HCT116 (cell line): ENCODE results near the gene SNX4. TPM values are rescaled to one million over a fixed set of nuclear protein-coding genes. Genes with fewer than 3 reads are reported as not detected.

ENCODE experiments used
- ATAC-seq: fragments of 200-7000 bp; cut with Tn5 transposase; 2 replicates; pipeline ENCODE4 v1.9.1; 2020; ENCODE audit warnings: mild to moderate bottlenecking, moderate library complexity
- BruUV-seq: library from RNA; stranded (reverse); fragments of 400-500 nt; replicated peaks from 2 replicates; lab custom pipeline; 2021; lab: Mats Ljungman, UMichigan
- CTCF ChIA-PET: fragments of 300-600 bp; sonication (Branson Sonifier 250); formaldehyde crosslinking; loops from one replicate; lab custom pipeline; 2021; ENCODE audit warnings: antibody characterized with exemption; lab: Charles Lee
- POLR2A ChIA-PET: fragments of 300-600, 350-600 bp; sonication (Branson Sonifier 250); formaldehyde crosslinking; loops from one replicate; lab custom pipeline; 2021; ENCODE audit warnings: antibody characterized with exemption; lab: Charles Lee
- RAD21 ChIA-PET, 2 experiments: fragments of 300-600 bp; sonication (Branson Sonifier 250); formaldehyde crosslinking; loops; one replicate each; lab custom pipeline; 2023; ENCODE audit warnings: low total read pairs in 2 of 2; ENCODE audit not compliant: uncharacterized antibody in 2 of 2, unreplicated experiment in 2 of 2, low non-redundant PET in 1 of 2; lab: Charles Lee
- DNase-seq: peaks from one replicate; pipeline ENCODE4 v3.0.0-alpha.2; 2010; ENCODE audit warnings: low read depth, low spot score
- H2AFZ ChIP-seq: fragments of 200-600 bp; shearing (Covaris generic), sonication (generic); 2 replicates; pipeline ENCODE4 v1.6.1; 2017; ENCODE audit warnings: low read depth, mixed run types, mixed read lengths, antibody characterized with exemption, low read length; ENCODE audit not compliant: poor library complexity, severe bottlenecking
- H3K27ac ChIP-seq: 2 replicates; pipeline ENCODE4 v1.5.1; 2012; ENCODE audit warnings: low read depth, low read length
- H3K27me3 ChIP-seq: fragments of 200-600 bp; sonication (generic); 2 replicates; pipeline ENCODE4 v1.6.1; 2016; ENCODE audit warnings: mixed run types, low read length, mixed read lengths; ENCODE audit not compliant: insufficient read depth
- H3K36me3 ChIP-seq, 2 experiments: fragments of 200-500 bp in 1 of 2; fragments of 200-600 bp in 1 of 2; sonication (Bioruptor generic) in 1 of 2; sonication (generic) in 1 of 2; 2 replicates each; pipeline versions ENCODE4 v1.5.1 to v1.6.1; 2014 to 2016; ENCODE audit warnings: low read length in 2 of 2, inconsistent platforms in 1 of 2, mixed read lengths in 1 of 2, mixed run types in 1 of 2; ENCODE audit not compliant: insufficient read depth in 2 of 2, control insufficient read depth in 1 of 2
- H3K4me1 ChIP-seq, 2 experiments: fragments of 200-600 bp in 1 of 2; sonication (generic) in 1 of 2; 2 replicates each; pipeline versions ENCODE4 v1.5.1 to v1.6.1; 2012 to 2017; ENCODE audit warnings: low read length in 2 of 2, inconsistent platforms in 1 of 2, mild to moderate bottlenecking in 1 of 2, mixed read lengths in 1 of 2, mixed run types in 1 of 2, moderate library complexity in 1 of 2; ENCODE audit not compliant: insufficient read depth in 2 of 2, control insufficient read depth in 1 of 2
- H3K4me2 ChIP-seq: fragments of 200-600 bp; sonication (generic); 2 replicates; pipeline ENCODE4 v1.6.1; 2017; ENCODE audit warnings: mixed run types, low read length, mixed read lengths
- H3K4me3 ChIP-seq, 2 experiments: fragments of 200-600 bp in 1 of 2; sonication (generic) in 1 of 2; replicated peaks in 1 of 2; 2 replicates each; pipeline ENCODE4 v1.5.1; 2011 to 2016; ENCODE audit warnings: low read length in 2 of 2, control low read depth in 1 of 2, low read depth in 1 of 2, mild to moderate bottlenecking in 1 of 2, mixed read lengths in 1 of 2, mixed run types in 1 of 2
- H3K79me2 ChIP-seq: fragments of 200-600 bp; sonication (generic); 2 replicates; pipeline ENCODE4 v1.6.1; 2017; ENCODE audit warnings: mild to moderate bottlenecking, mixed run types, low read length, moderate library complexity, mixed read lengths; ENCODE audit not compliant: insufficient read depth
- H3K9ac ChIP-seq: fragments of 200-600 bp; sonication (generic); 2 replicates; pipeline ENCODE4 v1.6.1; 2016; ENCODE audit warnings: low read length, mixed read lengths
- H3K9me2 ChIP-seq: fragments of 200-600 bp; sonication (generic), shearing (Covaris generic); 2 replicates; pipeline ENCODE4 v1.6.1; 2017; ENCODE audit warnings: mixed run types, mild to moderate bottlenecking, moderate library complexity; ENCODE audit not compliant: insufficient read depth
- H3K9me3 ChIP-seq, 2 experiments: fragments of 200-500 bp in 1 of 2; fragments of 200-600 bp in 1 of 2; sonication (Bioruptor generic) in 1 of 2; sonication (generic) in 1 of 2; 2 replicates each; pipeline ENCODE4 v1.6.1; 2014 to 2017; ENCODE audit warnings: low read length in 2 of 2, mixed read lengths in 2 of 2, inconsistent platforms in 1 of 2, low read depth in 1 of 2, mild to moderate bottlenecking in 1 of 2, mixed run types in 1 of 2, moderate library complexity in 1 of 2; ENCODE audit not compliant: control insufficient read depth in 1 of 2, insufficient read depth in 1 of 2
- H4K20me1 ChIP-seq: fragments of 200-600 bp; sonication (generic), shearing (Covaris generic); 2 replicates; pipeline ENCODE4 v1.6.1; 2017; ENCODE audit warnings: mixed run types, mild to moderate bottlenecking, moderate library complexity; ENCODE audit not compliant: insufficient read depth
- ATF3 ChIP-seq: IDR thresholded peaks from 2 replicates; pipeline ENCODE4 v1.6.1; 2012
- CEBPB ChIP-seq: IDR thresholded peaks from 2 replicates; pipeline ENCODE4 v1.6.1; 2012; ENCODE audit warnings: low read depth
- CTCF ChIP-seq, 3 experiments: fragments of 200-600 bp in 1 of 3; sonication (generic) in 1 of 3; IDR thresholded peaks in 2 of 3; conservative IDR thresholded peaks in 1 of 3; 2 replicates each; pipeline ENCODE4 v1.5.1; 2012 to 2017; ENCODE audit warnings: low read depth in 2 of 3, low read length in 2 of 3, antibody characterized with exemption in 1 of 3, borderline replicate concordance in 1 of 3, control low read depth in 1 of 3, mild to moderate bottlenecking in 1 of 3, mixed read lengths in 1 of 3, mixed run types in 1 of 3, moderate library complexity in 1 of 3; ENCODE audit not compliant: insufficient read depth in 1 of 3
- EGR1 ChIP-seq: IDR thresholded peaks from 2 replicates; pipeline ENCODE4 v1.6.1; 2012; ENCODE audit warnings: low read depth
- ELF1 ChIP-seq: IDR thresholded peaks from 2 replicates; pipeline ENCODE4 v1.6.1; 2012; ENCODE audit warnings: low read depth, borderline replicate concordance
- EZH2 ChIP-seq: fragments of 200-600 bp; sonication (generic); IDR thresholded peaks from 2 replicates; pipeline ENCODE4 v1.6.1; 2017; ENCODE audit warnings: antibody characterized with exemption, mixed run types
- MAX ChIP-seq: IDR thresholded peaks from 2 replicates; pipeline ENCODE4 v1.6.1; 2012
- POLR2A ChIP-seq: IDR thresholded peaks from 2 replicates; pipeline ENCODE4 v1.7.0; 2011; ENCODE audit warnings: borderline replicate concordance; ENCODE audit not compliant: insufficient read depth, insufficient read length; ENCODE audit errors: extremely low read depth
- POLR2AphosphoS5 ChIP-seq: IDR thresholded peaks from 2 replicates; pipeline ENCODE4 v1.6.1; 2011; ENCODE audit warnings: mild to moderate bottlenecking, low read depth, low read length, moderate library complexity
- REST ChIP-seq: IDR thresholded peaks from 2 replicates; pipeline ENCODE4 v1.6.1; 2012; ENCODE audit warnings: low read depth
- SIN3A ChIP-seq: IDR thresholded peaks from 2 replicates; pipeline ENCODE4 v1.6.1; 2012; ENCODE audit warnings: low read depth
- SP1 ChIP-seq: IDR thresholded peaks from 2 replicates; pipeline ENCODE4 v1.6.1; 2012; ENCODE audit warnings: low read depth
- TCF7L2 ChIP-seq: IDR thresholded peaks from 2 replicates; pipeline ENCODE4 v1.7.0; 2011; ENCODE audit warnings: borderline replicate concordance, inconsistent platforms; ENCODE audit not compliant: insufficient read depth, insufficient read length; ENCODE audit errors: extremely low read depth
- YY1 ChIP-seq: IDR thresholded peaks from 2 replicates; pipeline ENCODE4 v1.6.1; 2011; ENCODE audit warnings: low read length, low read depth, moderate library complexity, mild to moderate bottlenecking; ENCODE audit not compliant: insufficient replicate concordance; ENCODE audit errors: extremely low read depth
- ZFX ChIP-seq: fragments of 450-650 bp; IDR thresholded peaks from 2 replicates; pipeline ENCODE4 v1.6.1; 2017
- ZNF274 ChIP-seq: fragments of 200-500 bp; sonication (Bioruptor generic); IDR thresholded peaks from 2 replicates; pipeline ENCODE4 v1.6.1; 2014; ENCODE audit warnings: mild to moderate bottlenecking, low read depth, low read length, inconsistent platforms
- intact Hi-C: fragments of 100-400 bp; cut with micrococcal nuclease; formaldehyde crosslinking; loops from 2 replicates; pipeline ENCODE4 v1.10.0; 2022
- total RNA-seq: library from RNA; stranded (reverse); gene quantifications from one replicate; pipeline ENCODE4 v1.2.1, GENCODE V29; 2021; ENCODE audit not compliant: unreplicated experiment

SNX4 gene
- total RNA-seq, 1 experiment from 2014 or later, result 21.1 TPM

GRCh38 chr3:125496701-125497100 lies 23.3 kb downstream of the SNX4 start:
- ChIA-PET POLR2A (no interaction called here), RAD21 (no interaction called here), CTCF (no interaction called here)
- H3K79me2 ChIP-seq, result no peaks in the 10 kb centered on the region
- no peak overlapping the region for H3K4me2 ChIP-seq
- BruUV-seq, result no TSS peak
- intact Hi-C loops, result no loop called here
- H3K4me3 ChIP-seq, result no peak overlapping the region
- H3K27me3 ChIP-seq, result no peaks in the 10 kb centered on the region
- no peaks in the 10 kb centered on the region for H3K9me2 ChIP-seq
- H3K36me3 ChIP-seq, result peaks cover 14 to 17% of the 10 kb centered on the region in 2 experiments; a peak in 3 of 4 replicates
- ATAC-seq, result no peak
- no peaks in the 10 kb centered on the region for H3K9me3 ChIP-seq
- H2AFZ ChIP-seq, result no peak overlapping the region
- H4K20me1 ChIP-seq, result no peaks in the 10 kb centered on the region; the same call in 1 of the 2 replicates
- no peak for DNase-seq
- no peak overlapping the region for H3K9ac ChIP-seq
- no peak overlapping the region for H3K27ac ChIP-seq
- H3K4me1 ChIP-seq, result peaks cover 0 to 10% of the 10 kb centered on the region in 2 experiments; a peak in 2 of 4 replicates
- TF ChIP-seq CTCF (IDR thresholded peaks at IDR 0.05 in 2 of 3, conservative IDR thresholded peaks at IDR 0.05 in 1 of 3; ENCODE audit: borderline replicate concordance in 1 of 3, insufficient read depth in 1 of 3, low read depth in 2 of 3, low read length in 2 of 3), result no peak
- no peak for TF ChIP-seq YY1
- TF ChIP-seq CEBPB, result no peak

GRCh38 chr3:125482406-125482805 lies 37.6 kb downstream of the SNX4 start:
- H3K9me2 ChIP-seq, result no peaks in the 10 kb centered on the region
- H4K20me1 ChIP-seq, result no peaks in the 10 kb centered on the region
- BruUV-seq, result no TSS peak
- intact Hi-C loops, result no loop called here
- peaks cover 2 to 4% of the 10 kb centered on the region in 2 experiments; a peak in 1 of 4 replicates for H3K36me3 ChIP-seq
- H3K4me1 ChIP-seq, result no peaks in the 10 kb centered on the region
- H3K79me2 ChIP-seq, result no peaks in the 10 kb centered on the region
- ChIA-PET CTCF (no interaction called here), RAD21 (no interaction called here), POLR2A (no interaction called here)
- H3K9me3 ChIP-seq, result no peaks in the 10 kb centered on the region
- no peak for ATAC-seq
- H3K9ac ChIP-seq, result no peak overlapping the region
- no peak overlapping the region for H2AFZ ChIP-seq
- H3K27ac ChIP-seq, result no peak overlapping the region
- H3K4me2 ChIP-seq, result no peak overlapping the region
- no peak for DNase-seq
- H3K4me3 ChIP-seq, result no peak overlapping the region
- H3K27me3 ChIP-seq, result no peaks in the 10 kb centered on the region
- TF ChIP-seq REST (no peak), SP1 (no peak), EZH2 (no peak), YY1 (no peak), POLR2A (no peak), ZNF274 (no peak), ATF3 (no peak), SIN3A (no peak), MAX (no peak), TCF7L2 (no peak), EGR1 (no peak), ZFX (no peak), ELF1 (no peak), POLR2AphosphoS5 (no peak)
